ENCODE results near the gene DLX3.

DLX3 gene

DNA sequence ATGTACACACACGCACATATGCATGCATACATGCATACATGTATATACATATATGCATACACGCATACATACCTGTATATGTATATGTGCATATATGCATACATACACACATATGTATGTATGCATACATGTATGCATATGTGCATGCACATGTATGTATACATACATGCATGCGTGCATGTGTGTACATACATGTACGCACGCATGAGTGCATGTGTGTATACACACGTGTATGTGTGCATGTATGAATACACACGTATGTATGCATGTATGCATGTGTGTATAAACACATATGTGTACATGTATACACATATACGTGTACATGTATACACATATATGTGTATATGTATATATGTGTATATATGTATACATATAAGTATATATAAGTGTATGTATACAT, 28.5 kb upstream of the DLX3 start:
- no peak for DNase-seq (ENCODE audit: low read depth)

DNA sequence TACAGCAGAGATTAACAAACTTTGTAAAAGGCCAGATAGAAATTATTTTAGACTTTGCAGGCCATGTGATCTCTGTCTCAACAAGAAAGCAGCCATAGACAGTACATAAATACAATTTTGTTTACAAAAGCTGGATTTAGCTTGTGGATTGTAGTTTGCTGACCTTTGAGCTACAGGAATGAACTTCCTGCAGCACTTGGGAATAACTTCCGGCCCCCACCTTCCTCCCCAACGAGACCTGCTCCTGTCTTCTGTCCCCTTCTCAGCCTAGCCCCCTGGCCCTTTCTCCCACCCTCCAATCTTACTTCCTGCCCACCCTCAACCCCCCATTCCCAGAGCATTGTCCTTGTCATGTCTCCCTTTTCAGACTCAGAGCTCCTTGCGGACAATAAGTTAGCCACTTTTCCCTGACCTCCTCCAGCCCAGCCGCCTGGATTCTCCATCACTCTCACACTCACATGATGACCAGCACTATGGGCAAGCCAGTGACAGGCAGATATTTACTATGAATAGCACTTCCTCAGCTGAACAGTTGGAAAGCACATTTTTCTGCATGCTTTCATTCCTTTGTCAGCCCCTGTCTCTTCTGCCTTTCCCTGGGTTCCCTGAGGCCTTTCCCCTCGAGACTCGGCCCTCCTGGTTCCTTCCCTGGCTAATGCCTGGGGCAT, 27.6 kb upstream of the DLX3 start:
- no peak for DNase-seq (ENCODE audit: low read depth)

DNA sequence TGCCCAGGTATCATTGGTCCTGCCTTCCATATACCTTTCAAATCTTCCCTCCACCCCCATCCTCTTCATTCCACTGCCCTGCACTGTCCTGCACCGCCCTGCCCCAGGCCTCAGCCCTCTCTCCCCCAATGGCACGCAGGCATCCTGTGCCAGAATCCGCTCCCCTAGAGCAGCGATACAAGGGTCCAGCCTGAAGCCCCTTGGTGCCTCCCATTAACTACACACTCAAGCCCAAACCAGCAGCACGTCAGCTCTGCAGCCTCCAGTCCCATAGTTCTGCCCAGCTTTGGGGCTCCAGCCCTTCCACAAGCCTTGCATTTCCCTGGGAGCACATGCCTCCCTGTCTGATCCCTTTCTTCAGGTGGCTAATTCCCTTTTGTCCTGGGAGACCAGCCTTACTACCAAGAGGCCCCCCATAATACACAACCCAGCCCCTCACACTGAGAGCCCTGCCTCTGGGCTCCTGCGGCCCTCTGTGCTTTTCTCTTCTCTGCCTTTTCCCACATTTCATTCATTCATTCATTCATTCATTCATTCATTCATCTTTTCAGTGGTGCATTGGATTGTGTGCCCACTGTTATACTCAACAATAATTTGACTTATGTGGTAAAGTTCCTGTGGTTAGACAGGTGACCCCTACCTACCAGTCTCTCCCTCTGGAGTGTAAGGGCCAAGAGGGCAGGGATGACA, 26.8 kb upstream of the DLX3 start:
- DNase-seq (ENCODE audit: low read depth) = no peak

DNA sequence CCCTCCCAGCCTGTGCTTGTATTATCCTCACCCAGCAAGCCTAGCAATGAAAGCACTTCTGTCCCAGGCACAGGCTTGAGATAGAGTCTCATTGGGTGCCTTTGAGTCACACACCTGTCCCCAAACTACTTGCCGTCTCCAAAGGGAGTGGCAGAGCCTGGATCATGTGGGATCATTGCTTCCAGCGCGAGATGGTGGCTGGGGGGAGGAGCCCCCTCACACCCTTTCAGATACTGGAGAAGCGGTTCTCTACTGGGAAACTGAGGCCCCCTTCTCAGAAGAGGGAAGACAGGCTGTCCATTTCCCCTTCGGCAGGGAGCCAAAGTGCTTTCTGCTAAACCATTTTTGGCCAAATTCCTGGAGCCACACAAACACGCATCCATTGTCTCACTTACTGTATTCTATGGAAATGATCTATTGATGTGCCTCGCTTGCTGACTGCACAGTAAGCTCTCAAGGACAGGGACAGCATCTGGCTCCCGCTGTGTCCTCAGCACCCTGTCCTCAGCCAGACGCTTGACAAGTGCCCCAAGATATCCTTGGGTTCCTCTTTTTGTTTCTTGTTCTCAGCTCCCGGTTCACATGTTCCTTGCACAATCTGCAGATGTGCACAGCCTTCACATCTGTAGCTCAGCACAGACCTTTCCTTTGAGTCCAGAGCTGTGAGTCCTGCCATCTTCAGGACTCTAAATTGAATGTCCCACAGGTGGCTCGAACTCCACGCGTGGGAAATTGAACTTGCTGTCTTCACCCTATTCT, 26.0 kb upstream of the DLX3 start:
- DNase-seq (ENCODE audit: low read depth) = no peak

DNA sequence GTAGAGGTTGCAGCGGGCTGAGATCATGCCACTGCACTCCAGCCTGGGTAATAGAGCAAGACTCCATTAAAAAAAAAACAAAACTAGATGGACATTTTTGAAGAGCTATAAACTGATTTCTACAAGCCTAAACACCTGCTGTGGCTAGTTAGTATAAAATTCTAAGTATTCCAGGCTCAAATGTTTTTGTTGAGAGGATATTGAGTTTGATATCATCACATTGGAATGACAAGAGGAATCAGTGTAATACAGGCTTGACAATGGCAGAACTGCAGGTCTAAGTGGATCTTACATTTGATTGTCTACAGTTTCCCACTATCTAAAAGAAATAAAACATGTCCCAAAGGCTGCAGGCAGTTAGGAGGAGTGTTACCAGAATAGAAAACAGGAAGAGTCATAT, 23.9 kb upstream of the DLX3 start:
- no peak for DNase-seq (ENCODE audit: low read depth)

DNA sequence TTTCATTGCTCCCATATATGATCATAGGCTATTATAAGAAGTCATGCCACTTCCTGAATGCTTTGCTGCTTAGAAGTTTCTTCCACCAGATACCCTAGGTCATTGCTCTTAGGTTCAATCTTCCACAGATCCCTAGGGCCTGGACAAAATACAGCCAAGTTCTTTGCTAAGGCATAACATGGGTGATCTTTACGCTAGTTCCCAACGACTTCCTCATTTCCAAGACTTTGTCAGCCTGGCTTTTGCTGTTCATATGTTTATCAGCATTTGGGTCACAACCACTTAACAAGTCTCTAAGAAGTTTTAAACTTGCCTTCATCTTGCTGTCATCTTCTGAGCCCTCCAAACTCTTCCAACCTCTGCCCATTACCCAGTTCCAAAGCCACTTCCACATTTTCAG, 20.1 kb upstream of the DLX3 start:
- no peak for DNase-seq (ENCODE audit: low read depth)

DNA sequence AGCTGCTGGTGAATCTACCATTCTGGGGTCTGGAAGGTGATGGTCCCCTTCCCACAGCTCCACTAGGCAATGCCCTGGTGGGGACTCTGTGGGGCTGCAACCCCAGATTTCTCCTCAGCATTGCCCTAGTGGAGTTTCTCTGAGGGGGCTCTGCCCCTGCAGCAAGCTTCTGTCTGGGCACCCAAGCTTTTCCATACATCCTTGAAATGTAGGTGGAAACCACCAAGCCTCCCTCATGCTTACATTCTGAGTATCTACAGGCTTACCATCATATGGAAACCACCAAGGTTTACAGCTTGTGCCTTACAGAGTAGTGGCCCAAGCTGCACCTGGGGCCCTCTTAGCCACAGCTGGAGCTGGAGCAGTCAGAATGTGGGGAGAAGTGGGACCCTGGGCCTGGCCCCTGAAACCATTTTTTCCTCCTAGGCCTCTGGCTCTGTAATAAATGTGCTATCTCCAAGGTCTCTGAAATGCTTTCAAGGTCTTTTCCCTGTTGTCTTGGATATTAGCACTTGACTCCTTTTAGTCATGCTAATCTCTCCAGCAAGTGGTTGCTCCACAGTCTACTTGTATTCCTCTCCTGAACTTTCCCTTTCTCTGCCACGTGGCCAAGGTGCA, 19.6 kb upstream of the DLX3 start:
- no peak for DNase-seq (ENCODE audit: low read depth)

DNA sequence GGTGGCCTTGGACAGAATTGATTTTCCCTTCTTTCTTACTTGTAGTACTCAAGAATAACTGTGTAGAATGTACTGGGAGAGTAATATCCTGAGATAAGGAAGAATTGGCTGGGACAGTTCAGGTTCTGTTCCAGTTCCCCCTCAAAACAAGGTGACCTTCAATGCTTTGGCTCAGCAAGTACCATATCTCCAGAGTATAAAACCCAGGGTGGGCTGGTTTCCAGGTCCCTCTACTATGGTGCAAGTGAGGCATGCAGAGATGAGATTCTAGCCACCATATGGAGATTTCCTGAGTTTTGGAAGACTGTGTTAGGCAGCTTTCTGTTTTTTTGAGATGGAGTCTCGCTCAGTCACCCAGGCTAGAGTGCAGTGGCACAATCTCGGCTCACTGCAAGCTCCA, 18.1 kb upstream of the DLX3 start:
- no peak for DNase-seq (ENCODE audit: low read depth)

DNA sequence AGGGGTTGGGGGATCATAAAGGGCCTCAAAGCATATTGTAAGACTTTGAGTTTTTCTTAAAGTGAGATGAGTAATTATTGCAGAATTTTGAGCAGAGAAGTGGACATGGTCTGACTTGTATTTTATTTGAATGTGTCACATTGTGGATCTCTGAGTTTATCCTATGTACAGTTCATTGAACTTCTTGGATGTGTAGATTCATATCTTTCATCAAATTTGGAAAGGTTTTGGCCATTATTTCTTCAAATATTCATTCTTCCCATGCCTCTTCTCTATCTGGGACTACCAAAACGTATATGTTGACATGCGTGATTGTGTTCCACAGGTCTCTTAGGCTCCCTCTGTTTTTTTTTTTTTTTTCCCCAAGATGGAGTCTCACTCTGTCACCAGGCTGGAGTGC, 14.3 kb upstream of the DLX3 start:
- DNase-seq (ENCODE audit: low read depth) = no peak

DNA sequence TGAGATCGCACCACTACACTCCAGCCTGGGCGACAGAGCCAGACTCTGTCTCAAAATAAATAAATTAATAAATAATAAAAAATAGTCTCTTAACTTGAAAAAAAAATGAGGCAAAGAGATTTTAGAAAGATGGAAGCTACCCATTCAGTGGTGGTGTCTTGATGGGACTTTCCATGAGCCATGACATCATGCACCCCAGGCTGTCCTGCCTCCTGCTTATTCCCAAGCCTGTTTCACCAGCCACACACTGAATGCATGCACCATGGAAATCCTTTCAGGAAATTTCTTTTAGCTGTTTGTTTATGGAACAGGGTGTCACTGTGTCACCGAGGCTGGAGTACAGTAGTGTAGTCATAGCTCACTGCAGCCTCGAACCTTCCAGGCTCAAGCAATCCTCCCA, 8.9 kb upstream of the DLX3 start:
- no peak for DNase-seq (ENCODE audit: low read depth)

DNA sequence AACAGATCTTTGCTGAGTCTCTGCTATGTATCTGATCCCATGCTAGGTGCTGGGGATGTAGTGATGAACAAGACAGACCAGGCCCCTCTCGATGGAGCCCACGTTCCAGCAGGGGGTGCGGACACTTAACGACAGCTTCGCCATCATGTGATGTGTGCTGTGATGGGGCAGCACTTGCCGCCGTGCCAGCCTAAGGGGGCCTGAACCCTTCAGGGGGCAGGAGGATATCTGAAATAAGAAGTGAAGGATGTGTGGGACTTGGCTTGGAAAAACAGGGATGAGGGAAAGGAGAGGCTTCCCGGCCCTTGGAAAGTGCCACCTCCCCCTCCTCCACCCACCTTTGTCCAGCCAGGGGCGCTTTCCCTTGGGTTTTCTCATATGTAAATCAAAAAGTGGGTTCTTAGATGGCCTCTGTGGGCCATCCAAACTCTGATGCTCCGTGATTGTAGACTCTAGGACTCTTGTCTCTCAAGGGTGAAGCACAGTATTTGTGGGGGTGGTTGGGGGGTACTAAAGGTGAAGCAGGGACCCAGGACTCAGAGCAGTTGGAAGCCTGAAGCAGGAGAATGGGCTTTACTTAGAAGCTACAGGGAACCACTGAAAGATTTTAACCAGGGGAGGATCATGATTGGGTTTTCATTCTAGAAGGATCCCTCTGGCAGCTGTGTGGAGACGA, 4.0 kb upstream of the DLX3 start:
- no peak for DNase-seq (ENCODE audit: low read depth)

DNA sequence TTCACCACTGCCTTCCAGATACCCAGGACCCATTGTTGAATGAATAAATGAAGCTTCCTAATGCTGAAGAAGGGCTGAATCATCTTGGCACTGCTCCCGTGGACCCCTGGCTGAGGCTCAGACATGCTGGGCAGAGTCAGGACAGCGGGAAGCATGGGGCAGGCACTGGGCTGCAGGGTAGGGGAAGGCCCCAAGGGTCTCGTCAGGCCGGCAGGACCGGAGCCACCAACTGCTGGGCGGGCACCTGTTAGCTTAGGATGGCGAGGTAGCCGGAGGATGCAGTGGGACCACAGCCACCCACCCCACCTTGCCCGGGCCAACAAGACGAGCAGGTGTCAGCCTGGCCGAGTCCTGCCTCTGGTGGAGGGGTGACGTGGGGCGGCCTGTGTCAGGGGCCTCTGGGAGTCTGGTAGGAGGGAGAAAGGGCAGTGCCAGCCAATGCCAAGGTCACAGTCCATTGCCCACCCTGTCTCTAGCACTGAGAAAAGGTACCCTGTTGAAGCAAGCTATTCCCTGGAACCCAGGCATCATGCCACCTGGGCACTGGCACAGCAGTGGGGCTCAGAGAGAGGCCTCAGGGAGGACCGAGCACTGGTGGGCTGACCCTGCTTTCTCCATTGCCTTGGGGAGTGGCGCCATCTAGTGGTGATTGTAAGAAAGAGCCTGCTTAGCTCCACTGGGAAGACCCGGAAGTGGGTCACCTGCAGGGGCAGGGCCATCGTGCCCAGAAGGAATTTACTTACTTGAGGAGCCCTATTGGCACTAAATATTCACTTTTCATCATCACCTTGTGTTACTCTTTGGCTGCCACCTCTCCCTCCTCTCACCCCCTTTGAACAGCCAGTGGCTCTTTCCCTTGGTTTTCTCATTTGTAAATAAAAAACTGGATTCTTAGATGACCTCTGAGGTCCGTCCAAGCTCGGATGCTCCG, 3.0 kb upstream of the DLX3 start:
- peak; percentile 67 for DNase-seq (ENCODE audit: low read depth)

DNA sequence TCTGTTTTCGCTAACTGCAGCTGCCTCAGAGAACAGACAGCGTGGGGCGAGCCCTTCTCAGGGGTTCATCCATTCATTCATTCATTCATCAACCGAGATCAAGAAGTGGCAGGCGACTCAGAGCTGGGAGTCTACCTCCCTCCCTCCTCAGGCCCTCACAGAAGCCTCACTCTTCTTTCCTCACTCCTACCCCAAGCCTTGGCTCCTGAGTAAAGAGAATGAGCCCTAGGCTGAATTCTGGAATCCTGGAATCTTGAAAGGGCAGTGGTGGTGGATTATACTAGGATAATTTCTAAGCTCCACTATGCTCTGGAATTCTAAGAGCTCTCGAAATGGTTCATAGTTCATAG, 2.3 kb upstream of the DLX3 start:
- no peak for DNase-seq (ENCODE audit: low read depth)

DNA sequence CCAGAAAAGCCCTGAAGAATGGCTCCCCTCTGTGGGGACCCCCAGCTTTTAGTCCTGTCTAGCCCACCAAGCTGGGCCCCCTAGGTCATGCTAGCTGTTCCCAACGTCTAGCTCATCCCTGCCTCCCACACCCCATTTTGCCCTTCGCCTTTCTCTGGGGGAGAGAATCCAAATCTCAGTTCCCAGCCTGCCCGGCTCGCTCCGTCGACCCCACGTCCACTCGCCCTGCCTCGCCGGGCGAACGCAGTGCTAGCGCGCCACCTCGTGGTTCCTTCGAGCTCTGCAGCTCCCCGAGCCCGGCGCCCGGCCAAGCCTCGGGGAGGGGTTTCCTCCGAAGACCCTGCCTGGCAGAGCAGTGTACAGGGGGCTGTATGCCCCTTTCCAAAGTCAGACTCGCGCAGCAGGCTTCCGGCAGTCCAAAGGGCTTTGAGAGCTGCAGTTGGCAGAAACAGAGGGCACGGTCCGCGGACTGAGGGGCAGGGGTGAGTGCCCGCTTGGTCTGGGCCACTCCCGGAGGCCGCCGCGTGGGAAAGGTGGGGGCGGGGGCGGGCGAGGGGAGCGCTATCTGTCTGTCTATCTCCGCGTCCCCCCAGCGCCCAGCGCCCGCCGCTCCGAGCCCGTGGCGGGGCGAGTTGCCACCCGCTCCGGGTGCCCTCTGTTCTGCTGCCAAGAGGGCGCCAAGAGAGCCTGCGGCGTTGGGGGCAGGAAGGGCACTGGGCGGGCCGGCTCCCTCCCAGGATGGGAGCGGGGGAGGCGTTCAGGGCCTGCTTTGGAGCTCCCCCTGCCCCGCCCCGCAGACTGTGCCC, 1.7 kb upstream of the DLX3 start:
- peak; percentile 57 for DNase-seq (ENCODE audit: low read depth)

DNA sequence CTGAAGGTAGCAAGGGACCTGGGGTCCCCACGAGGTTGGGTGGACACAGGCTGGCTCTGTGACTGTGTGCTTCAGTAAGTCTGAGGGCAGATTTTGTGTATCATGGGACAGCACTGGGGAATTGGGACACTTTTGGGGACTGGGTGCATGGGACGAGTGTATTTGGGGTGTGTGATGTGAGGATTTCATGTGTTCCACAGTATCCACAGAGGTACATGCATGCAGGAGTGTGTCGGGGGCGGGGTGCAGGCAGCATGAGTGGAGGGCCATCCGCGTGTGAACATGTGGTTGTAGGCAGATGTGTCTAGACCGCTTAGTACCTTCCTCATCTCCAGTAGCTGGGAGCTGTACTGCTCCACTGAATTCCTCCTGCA, 1.1 kb upstream of the DLX3 start:
- DNase-seq (ENCODE audit: low read depth) = no peak

DNA sequence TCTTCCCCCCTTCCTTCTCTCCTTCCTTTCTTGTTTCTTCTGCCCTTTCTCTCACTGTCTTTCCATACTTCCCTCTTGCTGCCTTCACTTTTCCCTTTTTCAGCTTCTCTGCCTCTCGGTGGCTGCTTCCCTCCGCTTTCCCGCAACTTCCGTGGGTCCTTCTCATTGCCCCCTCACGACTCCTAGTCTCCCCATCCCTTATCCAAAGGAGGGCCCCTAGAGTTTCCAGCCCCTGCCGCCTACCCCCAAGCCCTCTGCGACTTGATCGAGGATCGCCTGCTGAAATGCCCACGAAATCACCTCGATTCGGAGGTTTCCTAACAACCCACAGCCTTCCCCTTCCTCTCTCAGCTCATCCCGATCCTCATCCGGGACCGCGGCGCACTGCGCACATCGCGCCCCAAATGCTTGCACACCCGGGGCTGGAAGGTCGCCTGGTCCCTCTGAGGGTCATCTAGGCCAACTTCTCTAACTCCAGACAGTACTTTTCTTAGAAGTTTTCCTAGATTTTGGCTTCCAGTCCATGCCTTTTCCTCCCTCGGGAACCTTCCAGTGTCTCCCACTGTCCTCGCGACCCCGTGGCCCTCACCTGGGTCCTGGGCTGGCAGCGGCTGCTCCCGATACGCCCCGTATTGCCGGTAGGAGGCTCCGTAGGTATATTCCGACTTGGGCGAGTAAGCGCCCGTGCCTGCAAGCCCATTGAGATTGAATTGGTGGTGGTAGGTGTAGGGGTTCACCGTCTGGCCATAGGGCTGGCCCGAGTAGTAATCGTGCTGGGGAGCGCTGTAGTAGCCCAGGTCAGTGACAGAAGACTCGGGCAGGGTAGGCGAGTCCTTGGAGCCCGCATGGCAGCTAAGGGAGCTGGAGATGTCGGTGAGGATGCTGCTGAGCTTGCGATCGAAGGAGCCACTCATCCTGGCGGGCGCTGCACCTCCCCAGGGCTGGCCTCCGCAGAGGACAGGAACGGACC, 654 bp downstream of the DLX3 start:
- no peak for DNase-seq (ENCODE audit: low read depth)

DNA sequence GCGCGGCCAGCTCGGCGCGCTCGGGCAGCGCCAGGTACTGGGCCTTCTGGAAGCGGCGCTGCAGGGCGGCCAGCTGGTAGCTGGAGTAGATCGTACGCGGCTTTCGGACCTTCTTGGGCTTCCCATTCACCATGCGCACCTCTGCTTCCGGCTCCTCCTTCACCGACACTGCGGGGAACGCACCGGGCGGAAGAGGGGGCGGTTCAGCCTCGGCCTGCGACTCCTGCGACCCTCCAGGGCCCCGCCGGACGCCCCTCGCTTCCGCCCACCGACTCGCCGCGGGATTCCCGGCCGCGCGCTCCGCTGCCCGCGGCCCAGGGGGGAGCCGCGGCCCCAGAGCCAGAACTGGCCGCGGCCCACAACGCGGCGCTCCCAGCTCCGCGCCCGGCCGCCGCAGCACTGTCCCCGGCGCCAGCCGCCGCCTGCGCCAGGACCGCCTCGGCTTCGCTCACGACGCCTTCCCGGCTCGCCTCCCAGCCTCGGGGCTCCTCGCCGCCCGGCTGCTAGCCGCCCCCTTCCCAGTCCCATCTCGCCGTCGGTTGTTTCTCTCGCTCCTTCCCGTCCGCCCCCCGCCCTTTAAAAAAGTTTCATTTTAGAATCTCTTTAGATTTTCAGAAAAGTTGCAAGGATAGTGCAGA, 1.5 kb downstream of the DLX3 start:
- no peak for DNase-seq (ENCODE audit: low read depth)

DNA sequence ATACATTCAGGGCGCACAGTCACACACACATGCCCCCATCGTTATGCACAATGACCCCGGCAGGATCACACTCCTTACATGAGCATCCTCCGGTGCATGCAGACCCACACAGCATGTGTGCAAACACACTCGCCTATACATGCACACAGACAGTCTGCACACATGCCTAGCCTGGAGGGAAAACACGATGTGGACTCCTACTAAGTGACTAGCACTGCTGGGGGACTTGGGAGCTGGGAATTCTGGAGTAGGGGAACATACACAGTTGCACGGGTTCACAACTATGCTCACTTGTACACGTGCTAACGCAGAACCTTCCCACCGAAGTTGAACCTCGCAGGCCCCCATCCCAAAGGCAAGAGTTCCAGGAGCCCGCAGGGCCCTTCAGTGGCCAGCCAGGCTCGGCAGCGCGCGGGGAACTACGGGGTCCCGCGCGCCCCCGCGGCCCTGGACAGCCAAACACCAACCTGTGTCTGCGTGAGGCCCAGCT, 2.0 kb downstream of the DLX3 start:
- no peak for DNase-seq (ENCODE audit: low read depth)
